Activated T-cell treated with anti-CD3 and anti-CD28 coated beads, Interleukin-2, amount 50 U/mL, for 24 hours (primary cell): ENCODE data around the gene PRR35.

ENCODE experiments used
- DNase-seq: peaks from one replicate; pipeline ENCODE4 v3.0.0-alpha.2; 2020
- H3K27ac Mint-ChIP-seq: 2 replicates; pipeline ENCODE4 v1.8.0; 2020; ENCODE audit warnings: mild to moderate bottlenecking, mixed read lengths
- H3K27me3 Mint-ChIP-seq: 2 replicates; pipeline ENCODE4 v1.8.0; 2020; ENCODE audit warnings: mixed read lengths
- H3K36me3 Mint-ChIP-seq: 2 replicates; pipeline ENCODE4 v1.8.0; 2020; ENCODE audit warnings: low read depth, mixed read lengths
- H3K4me1 Mint-ChIP-seq: 2 replicates; pipeline ENCODE4 v1.8.0; 2020; ENCODE audit warnings: low read depth, mixed read lengths
- H3K4me3 Mint-ChIP-seq: 2 replicates; pipeline ENCODE4 v1.8.0; 2020; ENCODE audit warnings: mild to moderate bottlenecking, moderate library complexity, mixed read lengths
- H3K9me3 Mint-ChIP-seq: 2 replicates; pipeline ENCODE4 v1.8.0; 2020; ENCODE audit warnings: mixed read lengths

The PRR35 gene

GRCh38 chr16:524274-525040, 35.7 kb upstream of the PRR35 start:
- H3K4me3 Mint-ChIP-seq, result peak overlapping the region; percentile 93
- peak overlapping the region; percentile 100 for H3K27ac Mint-ChIP-seq
- peaks cover 55% of the 10 kb centered on the region for H3K36me3 Mint-ChIP-seq
- H3K27me3 Mint-ChIP-seq, result no peaks in the 10 kb centered on the region
- no peak for DNase-seq
- H3K4me1 Mint-ChIP-seq, result peaks cover 40% of the 10 kb centered on the region
- H3K9me3 Mint-ChIP-seq, result no peaks in the 10 kb centered on the region

DNA sequence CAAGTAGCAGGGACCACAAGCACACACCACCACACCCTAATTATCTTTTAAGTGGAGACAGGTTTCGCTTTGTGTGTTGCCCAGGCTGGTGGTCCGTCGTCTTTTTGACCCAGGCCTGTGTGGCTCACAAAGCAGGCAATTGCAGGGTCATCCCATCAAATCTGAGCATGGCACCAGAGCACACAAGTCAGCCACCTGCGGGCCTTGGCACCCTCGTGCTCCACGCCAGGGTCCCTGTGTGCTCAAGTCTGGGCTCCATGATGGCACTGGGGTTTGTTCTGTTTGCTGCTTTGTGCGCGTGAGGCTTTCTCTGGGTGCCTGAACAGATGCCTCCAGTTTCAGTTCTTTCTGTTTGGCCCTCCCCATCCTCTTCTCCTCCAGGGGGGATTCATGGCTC, 35.1 kb upstream of the PRR35 start:
- no peak for DNase-seq
- peak overlapping the region; percentile 100 for H3K27ac Mint-ChIP-seq
- H3K4me1 Mint-ChIP-seq, result peaks cover 46% of the 10 kb centered on the region
- H3K27me3 Mint-ChIP-seq, result no peaks in the 10 kb centered on the region
- H3K36me3 Mint-ChIP-seq, result peaks cover 58% of the 10 kb centered on the region
- peak overlapping the region; percentile 93 for H3K4me3 Mint-ChIP-seq
- no peaks in the 10 kb centered on the region for H3K9me3 Mint-ChIP-seq

GRCh38 chr16:525520-526180, 34.5 kb upstream of the PRR35 start:
- Mint-ChIP-seq H3K4me3 (peak overlapping the region; percentile 93), H3K27ac (peak overlapping the region; percentile 100), H3K27me3 (no peaks in the 10 kb centered on the region), H3K9me3 (no peaks in the 10 kb centered on the region), H3K4me1 (peaks cover 51% of the 10 kb centered on the region), H3K36me3 (peaks cover 60% of the 10 kb centered on the region)
- DNase-seq, result peak; percentile 82

- H3K27me3 Mint-ChIP-seq, result no peaks in the 10 kb centered on the region
- H3K9me3 Mint-ChIP-seq, result no peaks in the 10 kb centered on the region
- peak overlapping the region; percentile 100 for H3K27ac Mint-ChIP-seq
- DNase-seq, result no peak
- peak overlapping the region; percentile 93 for H3K4me3 Mint-ChIP-seq
- peaks cover 51% of the 10 kb centered on the region for H3K4me1 Mint-ChIP-seq
- peaks cover 60% of the 10 kb centered on the region for H3K36me3 Mint-ChIP-seq
Observed at GRCh38 chr16:526181-527014, 33.8 kb upstream of the PRR35 start.

- H3K36me3 Mint-ChIP-seq, result peaks cover 60% of the 10 kb centered on the region
- peak within 1 kb of the TSS; percentile 95 for H3K4me3 Mint-ChIP-seq
- no peaks in the 10 kb centered on the region for H3K27me3 Mint-ChIP-seq
- peaks cover 53% of the 10 kb centered on the region for H3K4me1 Mint-ChIP-seq
- DNase-seq, result peak; percentile 93
- peak within 1 kb of the TSS; percentile 100 for H3K27ac Mint-ChIP-seq
- H3K9me3 Mint-ChIP-seq, result no peaks in the 10 kb centered on the region
Observed at GRCh38 chr16:527015-527903, 32.9 kb upstream of the PRR35 start, which contains the start of gene CAPN15. CAPN15 (plus strand) TSS chr16:527712; CDS start chr16:546839, 19,127 bp downstream.

- Mint-ChIP-seq H3K36me3 (peaks cover 56% of the 10 kb centered on the region), H3K27me3 (no peaks in the 10 kb centered on the region), H3K9me3 (no peaks in the 10 kb centered on the region), H3K4me1 (peaks cover 51% of the 10 kb centered on the region), H3K4me3 (peak overlapping the region; percentile 95), H3K27ac (peak overlapping the region; percentile 97)
- peak; percentile 67 for DNase-seq
Observed at GRCh38 chr16:528111-529011, 31.8 kb upstream of the PRR35 start.

GRCh38 chr16:529012-529575, 31.1 kb upstream of the PRR35 start:
- Mint-ChIP-seq H3K4me1 (peaks cover 45% of the 10 kb centered on the region), H3K4me3 (peak overlapping the region; percentile 95), H3K9me3 (no peaks in the 10 kb centered on the region), H3K36me3 (peaks cover 52% of the 10 kb centered on the region), H3K27me3 (no peaks in the 10 kb centered on the region), H3K27ac (peak overlapping the region; percentile 97)
- peak; percentile 44 for DNase-seq

DNA sequence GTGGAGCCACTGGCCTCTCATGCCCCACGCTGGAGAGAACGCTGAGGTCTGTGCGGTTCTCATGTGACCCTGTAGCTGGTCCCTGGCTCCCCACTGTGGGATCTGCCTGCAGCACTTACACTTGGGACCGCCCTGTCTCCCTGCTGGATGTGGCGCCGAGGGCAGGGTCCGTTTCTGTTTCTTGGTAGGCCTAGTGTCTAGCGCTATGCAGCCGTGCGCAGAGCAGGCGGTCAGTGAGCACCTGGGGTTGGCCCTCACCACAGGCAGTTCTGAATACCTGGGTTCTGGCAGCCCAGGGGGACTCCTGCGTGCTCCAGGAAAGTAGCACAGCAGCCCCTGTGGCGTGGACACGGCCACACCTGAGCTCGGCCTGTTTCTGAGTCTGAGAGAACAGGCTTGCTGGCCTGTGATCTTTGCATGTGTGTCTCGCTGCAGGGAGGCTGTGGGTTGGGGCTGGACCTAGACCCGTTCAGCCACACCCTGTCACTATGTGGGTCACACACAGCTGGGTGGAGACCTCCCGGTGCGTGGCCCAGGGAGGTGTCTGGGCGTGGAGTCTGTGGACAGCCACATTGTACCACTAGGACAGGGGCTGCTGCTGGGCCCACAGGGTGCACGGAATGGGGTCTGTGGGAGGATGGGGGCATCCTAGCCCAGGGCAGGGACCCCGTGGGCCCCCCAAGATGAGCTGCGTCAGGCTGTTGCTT, 29.9 kb upstream of the PRR35 start:
- DNase-seq, result no peak
- Mint-ChIP-seq H3K9me3 (no peaks in the 10 kb centered on the region), H3K36me3 (peaks cover 45% of the 10 kb centered on the region), H3K4me3 (peak overlapping the region; percentile 95), H3K27ac (peak overlapping the region; percentile 72), H3K27me3 (no peaks in the 10 kb centered on the region), H3K4me1 (peaks cover 36% of the 10 kb centered on the region)

DNA sequence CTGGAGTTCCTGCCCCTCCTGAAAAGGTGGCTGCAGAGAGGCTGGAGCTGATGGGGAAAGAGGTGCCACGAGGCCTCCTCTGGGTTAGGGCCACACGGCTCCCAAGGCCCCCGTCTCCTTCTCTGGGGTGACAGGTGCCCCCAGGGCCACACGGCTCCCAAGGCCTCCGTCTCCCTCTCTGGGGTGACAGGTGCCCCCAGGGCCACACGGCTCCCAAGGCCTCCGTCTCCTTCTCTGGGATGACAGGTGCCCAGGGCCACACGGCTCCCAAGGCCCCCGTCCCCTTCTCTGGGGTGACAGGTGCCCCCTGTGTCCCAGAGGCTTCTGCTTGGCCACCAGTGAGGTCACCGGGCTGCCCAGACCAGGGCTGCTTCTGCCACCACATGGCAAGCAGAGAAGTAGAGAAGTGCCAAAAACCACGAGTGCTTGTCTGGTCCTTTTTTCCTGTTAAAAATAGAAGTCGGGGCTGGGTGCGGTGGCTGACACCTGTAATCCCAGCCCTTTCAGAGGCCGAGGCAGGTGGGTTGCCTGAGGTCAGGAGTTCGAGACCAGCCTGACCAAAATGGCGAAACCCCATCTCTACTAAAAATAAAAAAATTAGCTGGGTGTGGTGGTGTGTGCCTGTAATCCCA, 28.6 kb upstream of the PRR35 start:
- Mint-ChIP-seq H3K9me3 (no peaks in the 10 kb centered on the region), H3K27ac (peak overlapping the region; percentile 29), H3K36me3 (peaks cover 41% of the 10 kb centered on the region), H3K4me3 (no peak overlapping the region), H3K27me3 (no peaks in the 10 kb centered on the region), H3K4me1 (peaks cover 25% of the 10 kb centered on the region)
- DNase-seq, result no peak

DNA sequence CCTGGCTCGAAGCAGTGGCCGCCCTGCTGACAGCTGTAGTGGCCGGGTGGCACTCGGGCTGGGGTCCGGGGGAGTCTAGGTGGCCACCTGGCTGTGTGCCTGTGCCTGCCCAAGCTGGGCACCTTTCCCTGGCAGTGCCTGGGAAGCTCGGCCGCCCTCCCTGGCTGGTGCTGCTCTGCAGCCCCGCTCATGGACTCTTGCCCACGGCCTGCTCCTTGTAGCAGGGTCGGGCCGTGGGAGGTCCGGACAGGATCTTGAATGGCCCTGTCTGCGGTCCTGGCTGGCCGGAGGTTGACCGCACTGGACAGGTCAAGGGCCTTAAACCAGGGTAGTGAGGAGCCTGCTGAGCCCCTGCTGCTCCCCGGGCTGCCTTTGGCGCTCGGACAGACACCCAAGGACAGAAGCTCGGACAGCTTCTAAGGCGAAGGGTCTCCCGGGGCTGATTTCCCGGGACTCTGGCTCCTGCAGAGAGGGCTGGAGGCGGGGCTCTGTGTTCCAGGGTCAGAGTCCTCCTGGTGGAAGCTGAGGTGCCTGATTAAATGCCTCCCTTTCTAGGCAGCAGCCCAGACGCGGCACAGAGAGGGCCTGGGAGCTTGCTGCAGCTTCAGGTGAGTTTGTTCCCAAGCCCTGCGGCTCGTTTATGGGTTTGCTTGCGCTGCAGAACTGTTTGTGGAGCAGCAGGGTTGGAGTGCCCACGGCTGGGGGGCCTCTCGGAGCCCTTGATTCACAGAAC, 26.6 kb upstream of the PRR35 start:
- Mint-ChIP-seq H3K4me3 (no peak overlapping the region), H3K36me3 (peaks cover 53% of the 10 kb centered on the region), H3K27me3 (no peaks in the 10 kb centered on the region), H3K27ac (no peak overlapping the region), H3K4me1 (peaks cover 24% of the 10 kb centered on the region), H3K9me3 (no peaks in the 10 kb centered on the region)
- DNase-seq, result no peak

GRCh38 chr16:534135-534534, 26.1 kb upstream of the PRR35 start:
- Mint-ChIP-seq H3K36me3 (peaks cover 52% of the 10 kb centered on the region), H3K4me3 (no peak overlapping the region), H3K4me1 (peaks cover 21% of the 10 kb centered on the region), H3K27me3 (no peaks in the 10 kb centered on the region), H3K9me3 (no peaks in the 10 kb centered on the region), H3K27ac (no peak overlapping the region)
- no peak for DNase-seq
